ENCODE data around the gene NCCRP1.

Gene NCCRP1, protein sequence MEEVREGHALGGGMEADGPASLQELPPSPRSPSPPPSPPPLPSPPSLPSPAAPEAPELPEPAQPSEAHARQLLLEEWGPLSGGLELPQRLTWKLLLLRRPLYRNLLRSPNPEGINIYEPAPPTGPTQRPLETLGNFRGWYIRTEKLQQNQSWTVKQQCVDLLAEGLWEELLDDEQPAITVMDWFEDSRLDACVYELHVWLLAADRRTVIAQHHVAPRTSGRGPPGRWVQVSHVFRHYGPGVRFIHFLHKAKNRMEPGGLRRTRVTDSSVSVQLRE

DNA sequence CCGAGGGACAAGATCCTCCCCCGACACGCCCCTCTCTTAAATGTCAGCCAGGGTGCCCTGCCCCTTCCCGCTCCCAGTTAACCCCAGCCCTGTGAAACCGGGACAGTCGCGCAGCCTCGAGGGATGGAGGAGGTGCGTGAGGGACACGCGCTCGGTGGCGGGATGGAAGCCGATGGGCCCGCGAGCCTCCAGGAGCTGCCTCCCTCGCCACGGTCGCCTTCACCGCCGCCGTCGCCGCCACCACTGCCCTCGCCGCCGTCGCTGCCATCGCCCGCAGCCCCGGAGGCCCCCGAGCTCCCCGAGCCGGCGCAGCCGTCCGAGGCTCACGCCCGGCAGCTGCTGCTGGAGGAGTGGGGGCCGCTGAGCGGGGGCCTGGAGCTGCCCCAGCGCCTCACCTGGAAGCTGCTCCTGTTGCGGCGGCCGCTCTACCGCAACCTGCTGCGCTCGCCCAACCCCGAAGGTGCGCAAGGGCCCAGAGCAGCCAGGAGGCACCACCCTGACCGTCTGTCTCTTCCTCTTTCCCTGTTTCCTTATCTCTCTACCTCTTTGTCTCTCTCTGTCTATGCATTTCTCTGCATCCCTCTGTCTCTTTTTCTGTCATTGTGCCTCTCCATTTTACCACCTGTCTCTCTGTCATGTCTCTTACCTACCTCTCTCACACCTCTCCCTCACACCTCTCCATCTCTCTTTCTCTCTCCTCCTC lies at the start of gene NCCRP1:
TSS of gene NCCRP1 (plus strand) at position 105 of the 703 bp plus-strand sequence. CDS start at position 124, 19 bp downstream.
- no peak for DNase-seq

GRCh38 chr19:39147480-39147879 lies 49.3 kb upstream of the NCCRP1 start:
- no peak for DNase-seq

- no peak for DNase-seq
Observed at GRCh38 chr19:39148939-39149529, 47.7 kb upstream of the NCCRP1 start.

- DNase-seq = no peak
Observed at GRCh38 chr19:39150235-39150634, 46.5 kb upstream of the NCCRP1 start.

GRCh38 chr19:39150807-39151600 lies 45.8 kb upstream of the NCCRP1 start:
- no peak for DNase-seq

DNA sequence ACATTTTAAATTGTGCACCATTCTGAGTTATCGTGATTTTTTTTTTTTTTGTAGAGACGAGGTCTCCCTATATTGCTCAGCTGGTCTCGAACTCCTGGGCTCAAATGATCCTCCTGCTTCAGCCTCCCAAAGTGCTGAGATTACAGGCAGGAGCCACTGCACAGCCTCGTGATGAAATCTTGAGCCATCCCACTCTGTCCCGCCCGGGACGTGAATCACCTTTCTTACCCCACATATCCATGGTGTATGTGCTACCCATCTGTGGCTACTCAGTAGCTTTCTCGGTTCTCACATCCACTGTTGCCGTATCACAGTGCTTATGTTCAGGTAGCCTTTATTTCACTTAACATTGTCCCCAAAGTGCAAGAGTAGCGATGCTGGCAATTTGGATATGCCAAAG lies 44.7 kb upstream of the NCCRP1 start:
- no peak for DNase-seq

- DNase-seq = no peak
Observed at GRCh38 chr19:39154100-39154628, 42.6 kb upstream of the NCCRP1 start.

DNA sequence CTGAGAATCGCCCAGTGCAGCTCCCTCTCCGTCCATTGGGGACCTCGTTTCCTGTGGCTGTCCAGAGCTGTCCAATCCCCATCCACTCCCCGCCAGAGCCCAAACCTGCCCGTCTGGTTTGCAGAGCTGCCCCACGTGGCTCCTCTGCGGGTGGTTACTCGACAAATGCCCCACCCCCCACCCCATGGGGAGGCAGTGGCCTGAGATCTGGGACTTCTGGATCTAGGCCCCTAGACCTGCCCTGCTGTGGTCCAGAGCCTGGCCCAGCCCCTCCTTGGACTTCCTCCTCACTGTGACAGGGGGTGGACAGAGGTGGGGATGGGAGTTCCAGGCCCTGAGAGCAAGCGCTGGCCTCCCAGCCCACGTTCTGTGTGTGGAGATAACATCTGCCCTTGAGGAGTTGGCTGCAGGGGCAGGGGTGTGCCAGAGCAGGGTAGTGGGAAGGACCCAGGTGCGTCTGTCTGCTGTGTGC lies 42.1 kb upstream of the NCCRP1 start:
- DNase-seq = no peak

DNA sequence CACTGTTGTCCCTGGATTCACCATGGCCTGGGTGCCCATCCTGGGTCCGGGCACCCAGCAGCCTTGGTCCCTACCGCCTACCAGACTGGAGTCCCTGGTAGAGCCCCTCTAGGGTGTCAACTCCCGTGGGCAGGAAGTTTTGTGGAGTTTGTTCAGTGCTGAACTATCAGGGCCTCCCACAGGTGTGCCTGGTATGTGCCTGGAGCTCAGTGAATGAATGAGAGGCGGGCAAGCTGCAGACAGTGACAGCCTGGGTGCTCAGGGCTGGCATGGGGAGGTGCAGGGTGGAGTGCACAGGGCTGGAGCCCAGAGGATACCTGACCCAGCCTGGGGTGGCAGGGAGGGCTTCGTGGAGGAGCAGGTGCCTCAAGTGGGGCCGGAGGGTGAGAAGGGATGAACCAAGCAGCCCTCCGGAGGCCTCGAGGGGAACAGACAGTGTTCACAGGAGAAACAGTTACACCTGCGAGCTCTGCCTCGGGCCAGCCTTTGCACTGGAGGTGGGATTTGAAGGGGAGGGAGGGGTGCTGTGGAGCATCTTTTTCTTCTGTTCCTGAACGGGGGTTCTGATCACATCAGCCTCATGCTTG lies 41.6 kb upstream of the NCCRP1 start:
- DNase-seq = no peak

DNA sequence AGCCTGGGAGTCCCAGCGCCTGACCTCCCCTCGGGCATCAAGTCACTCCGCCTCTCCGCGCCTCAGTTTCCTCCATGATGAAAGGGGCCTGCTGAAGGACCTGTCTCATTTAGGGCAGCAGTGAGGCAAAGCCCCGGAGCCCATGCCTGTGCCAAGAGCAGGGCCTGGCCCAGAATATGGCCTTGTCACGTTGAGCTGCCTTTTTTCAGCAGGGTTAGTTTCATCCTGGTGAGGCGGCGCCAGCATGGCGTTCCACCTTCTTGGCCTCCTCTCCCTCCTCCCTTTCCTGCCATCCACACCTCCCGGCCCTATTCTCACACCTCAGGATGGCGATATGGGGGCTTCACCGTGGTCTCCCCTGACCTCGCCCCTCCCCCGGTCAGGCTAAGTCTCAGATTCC lies 41.0 kb upstream of the NCCRP1 start:
- DNase-seq = no peak

DNA sequence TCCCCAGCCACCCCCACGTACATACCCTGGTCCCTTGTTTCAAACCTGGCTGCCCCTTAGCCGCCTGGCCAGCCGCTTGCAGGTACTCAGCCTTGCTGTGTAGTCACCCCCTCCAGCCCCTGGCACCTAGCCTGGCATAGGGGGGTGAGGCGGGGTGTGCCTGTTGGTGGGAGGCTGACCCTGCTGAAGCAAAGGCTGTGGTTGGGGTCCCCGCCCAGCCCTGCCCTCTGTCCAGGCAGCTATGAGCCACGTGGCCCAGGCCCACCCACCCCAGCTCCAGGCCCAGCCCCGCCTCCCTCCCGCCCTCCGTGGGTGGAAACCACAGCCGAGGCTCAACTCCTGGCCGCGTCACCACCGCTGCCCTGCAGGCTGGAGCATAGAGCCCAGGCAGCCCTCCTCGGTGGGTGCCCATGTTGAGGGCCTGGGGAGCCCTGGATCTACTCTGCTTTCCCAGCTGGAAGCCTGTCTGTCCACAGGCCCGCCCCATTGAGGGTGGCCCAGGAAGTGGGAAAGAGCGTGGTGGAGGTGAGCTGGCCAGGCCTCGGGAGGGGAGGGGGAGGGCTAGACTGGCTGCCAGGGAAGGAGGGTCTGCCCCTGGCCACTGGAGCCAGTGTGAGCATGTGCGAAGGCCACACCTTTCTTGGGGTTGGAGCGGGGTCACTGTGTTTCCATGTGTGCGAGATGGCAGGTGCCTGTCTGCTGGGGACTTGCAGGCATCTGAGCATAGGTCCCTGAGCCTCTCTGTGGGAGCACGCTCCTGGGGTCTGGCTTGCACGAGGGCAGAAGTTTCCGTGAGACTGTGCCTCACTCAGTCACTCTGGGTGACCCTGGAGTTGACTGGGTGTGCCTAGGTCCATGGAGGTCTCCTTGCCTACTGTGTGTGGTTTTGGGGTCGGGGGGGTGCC lies 40.2 kb upstream of the NCCRP1 start:
- DNase-seq = no peak

- no peak for DNase-seq
Observed at GRCh38 chr19:39157275-39157996, 39.3 kb upstream of the NCCRP1 start.

- DNase-seq = no peak
Observed at GRCh38 chr19:39157997-39158389, 38.8 kb upstream of the NCCRP1 start.

GRCh38 chr19:39158646-39159260 lies 38.0 kb upstream of the NCCRP1 start:
- DNase-seq = no peak

DNA sequence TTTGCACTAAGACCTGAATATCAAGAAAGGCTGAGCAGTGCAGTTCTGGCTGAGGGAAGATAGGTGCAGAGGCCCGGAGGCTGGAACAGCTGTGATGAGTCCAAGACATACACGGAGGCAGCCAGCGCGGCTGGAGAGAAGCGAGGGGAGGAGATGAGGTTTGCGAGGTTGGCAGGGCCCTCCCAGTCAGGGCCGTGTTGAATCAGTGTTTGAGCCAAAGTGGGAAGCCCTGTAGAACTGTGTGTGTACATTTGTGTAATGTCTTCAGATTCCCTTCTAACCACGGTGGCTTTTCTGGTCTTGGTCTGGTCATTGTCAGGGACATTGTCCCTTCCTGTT lies 36.3 kb upstream of the NCCRP1 start:
- DNase-seq = no peak

DNA sequence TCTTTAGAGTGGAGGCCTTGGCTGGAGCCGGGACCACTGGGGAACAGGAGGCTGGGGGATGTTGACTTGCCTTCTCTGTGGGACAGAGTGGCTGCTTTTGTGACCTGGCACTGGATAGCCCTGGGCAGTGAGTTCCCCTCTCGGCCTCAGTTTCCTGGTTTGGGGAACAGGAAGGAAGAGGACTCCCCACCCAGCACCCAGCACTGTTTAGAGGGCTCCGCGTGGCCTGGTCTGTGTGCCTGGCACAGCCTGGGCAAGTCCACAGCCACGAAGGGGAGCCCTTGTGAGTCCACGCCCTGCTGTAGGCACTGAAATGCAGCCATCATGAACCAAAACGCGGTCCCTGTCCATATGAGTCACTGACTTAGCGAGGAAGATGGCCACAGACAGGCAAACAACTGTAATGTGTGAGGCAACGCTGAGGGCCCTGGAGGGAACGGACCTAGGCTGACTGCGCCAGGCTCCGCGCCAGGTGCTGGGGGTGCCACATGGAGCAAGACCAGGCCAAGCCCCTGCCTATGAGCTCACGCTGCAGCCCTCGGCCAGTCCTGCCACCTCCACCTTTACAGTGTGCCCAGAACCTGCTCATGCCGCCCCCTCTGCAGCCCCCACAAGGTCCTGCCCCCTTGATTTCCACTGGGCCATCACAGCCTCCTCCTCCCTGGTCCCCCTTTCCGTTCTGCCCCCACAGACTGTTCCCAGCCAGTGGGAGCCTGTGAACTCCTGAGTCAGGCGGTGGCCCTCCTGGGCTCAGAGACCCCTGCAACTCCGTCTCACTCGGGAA lies 35.7 kb upstream of the NCCRP1 start:
- DNase-seq = no peak

DNA sequence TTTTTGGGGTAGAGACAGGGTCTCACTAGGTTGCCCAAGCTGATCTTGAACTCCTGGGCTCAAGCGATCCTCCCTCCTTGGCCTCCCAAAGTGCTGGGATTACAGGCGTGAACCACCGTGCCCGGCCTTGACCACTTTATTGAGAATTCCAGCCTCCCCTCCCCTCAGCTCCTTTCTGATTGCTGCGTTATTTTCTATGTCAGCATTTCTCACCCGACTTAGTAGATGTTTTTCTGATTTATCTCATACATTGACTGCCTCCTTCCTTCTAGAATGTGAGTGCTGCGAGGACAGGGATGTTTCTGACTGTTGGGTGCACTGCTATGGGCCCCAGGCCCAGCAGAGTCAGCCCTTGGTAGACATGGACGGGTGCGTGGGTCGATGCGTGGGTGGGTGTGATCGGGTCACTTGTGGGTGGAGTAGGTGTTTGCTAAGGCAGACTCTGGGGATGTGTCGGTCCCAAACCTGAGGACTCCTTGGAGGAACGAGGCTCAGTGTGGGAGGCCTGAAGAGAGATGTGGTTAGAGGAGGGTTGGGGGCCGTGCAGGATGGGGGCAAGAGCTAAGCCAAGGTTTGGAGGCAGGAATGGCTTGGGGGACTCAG lies 34.2 kb upstream of the NCCRP1 start:
- no peak for DNase-seq

- DNase-seq = no peak
Observed at GRCh38 chr19:39163621-39164020, 33.1 kb upstream of the NCCRP1 start.

DNA sequence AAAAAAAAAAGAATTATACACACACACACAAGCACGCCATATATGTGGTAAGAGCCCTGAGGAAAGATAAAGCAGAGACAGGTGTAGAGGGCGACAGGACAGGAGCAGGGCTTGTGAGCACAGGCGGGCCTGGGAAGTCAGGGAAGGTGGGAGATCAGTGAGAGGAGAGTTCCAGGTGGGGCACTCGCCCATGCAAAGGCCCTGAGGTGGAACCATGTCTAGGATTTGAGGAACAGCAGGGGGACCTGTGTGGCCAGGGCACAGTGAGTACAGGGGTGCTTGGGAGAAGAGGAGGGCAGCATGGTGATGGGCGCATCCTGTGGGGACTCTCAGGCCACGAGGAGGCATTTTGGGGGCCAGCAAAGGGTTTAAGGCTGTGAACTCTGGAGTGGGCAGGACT lies 32.5 kb upstream of the NCCRP1 start:
- DNase-seq = no peak
